Muscle layer of colon (tissue), 2 donors: Measurements from ENCODE around the gene LYRM1.
"Not testable (repeated sequence)": the region's sequence is repeated elsewhere in the genome, so short reads cannot be mapped to it uniquely, and the experiment has no call there.

Experiments used
- H3K27ac ChIP-seq: one replicate; pipeline ENCODE4 v1.7.0; 2013; ENCODE audit warnings: low read depth, mild to moderate bottlenecking, low read length, moderate library complexity
- H3K27me3 ChIP-seq, 2 donors: one replicate each; pipeline ENCODE4 v1.7.0; 2013; ENCODE audit warnings: low read length in 2 of 2, mild to moderate bottlenecking in 2 of 2; ENCODE audit not compliant: insufficient read depth in 2 of 2, control insufficient read depth in 1 of 2
- H3K36me3 ChIP-seq: one replicate; pipeline ENCODE4 v1.7.0; 2013; ENCODE audit warnings: mild to moderate bottlenecking, low read length; ENCODE audit not compliant: insufficient read depth
- H3K4me1 ChIP-seq: one replicate; pipeline ENCODE4 v1.7.0; 2013; ENCODE audit warnings: mild to moderate bottlenecking, low read length; ENCODE audit not compliant: insufficient read depth
- H3K4me3 ChIP-seq, 2 donors: one replicate each; pipeline ENCODE4 v1.7.0; 2013; ENCODE audit warnings: low read length in 2 of 2, low read depth in 1 of 2, mild to moderate bottlenecking in 1 of 2, moderate library complexity in 1 of 2
- H3K9ac ChIP-seq: one replicate; pipeline ENCODE4 v1.7.0; 2013; ENCODE audit warnings: low read length
- H3K9me3 ChIP-seq: one replicate; pipeline ENCODE4 v1.7.0; 2013; ENCODE audit warnings: mild to moderate bottlenecking, low read length
- donor health status: abdominal sarcoma.
- donor health status: Adenocarcinoma of cecum.

LYRM1 gene

GRCh38 chr16:20900299-20901067 is at the start of gene LYRM1, which contains the start of gene DCUN1D3:
Gene LYRM1 (plus strand): TSS chr16:20900771. CDS start chr16:20915556, 14,785 bp downstream.
Gene DCUN1D3 (minus strand): TSS chr16:20900358. CDS start chr16:20862538, 37,820 bp downstream.
- Histone ChIP-seq H3K4me1 (peaks cover 53% of the 10 kb centered on the region), H3K4me3 (peak within 1 kb of the TSS; percentile 82 to 92), H3K9me3 (no peaks in the 10 kb centered on the region), H3K27me3 (no peaks in the 10 kb centered on the region), H3K36me3 (peaks cover 15% of the 10 kb centered on the region), H3K9ac (peak within 1 kb of the TSS; percentile 90), H3K27ac (peak within 1 kb of the TSS; percentile 100)

- H3K9ac ChIP-seq: no peak overlapping the region
- H3K4me1 ChIP-seq: peaks cover 37% of the 10 kb centered on the region
- no peak overlapping the region for H3K4me3 ChIP-seq
- H3K9me3 ChIP-seq: no peaks in the 10 kb centered on the region
- H3K27me3 ChIP-seq: no peaks in the 10 kb centered on the region
- H3K36me3 ChIP-seq: peaks cover 10% of the 10 kb centered on the region
- H3K27ac ChIP-seq: peak overlapping the region; percentile 53
Observed at GRCh38 chr16:20850981-20851380, 49.6 kb upstream of the LYRM1 start.

- peak overlapping the region; percentile 53 for H3K27ac ChIP-seq
- peaks cover 37% of the 10 kb centered on the region for H3K4me1 ChIP-seq
Observed at GRCh38 chr16:20851601-20852000, 49.0 kb upstream of the LYRM1 start.

GRCh38 chr16:20853143-20853542 is 47.4 kb upstream of the LYRM1 start:
- no peak overlapping the region for H3K9ac ChIP-seq
- no peak overlapping the region for H3K27ac ChIP-seq
- H3K36me3 ChIP-seq: peaks cover 14% of the 10 kb centered on the region
- no peaks in the 10 kb centered on the region for H3K9me3 ChIP-seq
- H3K27me3 ChIP-seq: no peaks in the 10 kb centered on the region
- H3K4me3 ChIP-seq: no peak overlapping the region
- peaks cover 37% of the 10 kb centered on the region for H3K4me1 ChIP-seq

More at GRCh38 chr16:20851601-20852000, 49.0 kb upstream of the LYRM1 start:
- Histone ChIP-seq H3K9me3 (no peaks in the 10 kb centered on the region), H3K27me3 (no peaks in the 10 kb centered on the region), H3K4me3 (no peak overlapping the region), H3K36me3 (peaks cover 14% of the 10 kb centered on the region), H3K9ac (no peak overlapping the region)

GRCh38 chr16:20853981-20854620 is 46.5 kb upstream of the LYRM1 start:
- Histone ChIP-seq H3K36me3 (peaks cover 16% of the 10 kb centered on the region), H3K9ac (no peak overlapping the region), H3K27me3 (no peaks in the 10 kb centered on the region), H3K4me3 (no peak overlapping the region), H3K9me3 (no peaks in the 10 kb centered on the region), H3K27ac (no peak overlapping the region), H3K4me1 (peaks cover 37% of the 10 kb centered on the region)

- H3K27me3 ChIP-seq: no peaks in the 10 kb centered on the region
- no peak overlapping the region for H3K27ac ChIP-seq
- peaks cover 34% of the 10 kb centered on the region for H3K4me1 ChIP-seq
- H3K9ac ChIP-seq: no peak overlapping the region
- no peak overlapping the region for H3K4me3 ChIP-seq
- peaks cover 23% of the 10 kb centered on the region for H3K36me3 ChIP-seq
- H3K9me3 ChIP-seq: no peaks in the 10 kb centered on the region
Observed at GRCh38 chr16:20854963-20855362, 45.6 kb upstream of the LYRM1 start.

- Histone ChIP-seq H3K4me3 (no peak overlapping the region), H3K36me3 (peaks cover 37% of the 10 kb centered on the region), H3K27ac (no peak overlapping the region), H3K9ac (no peak overlapping the region), H3K9me3 (no peaks in the 10 kb centered on the region), H3K27me3 (no peaks in the 10 kb centered on the region), H3K4me1 (peaks cover 13% of the 10 kb centered on the region)
Observed at GRCh38 chr16:20857281-20857680, 43.3 kb upstream of the LYRM1 start.

GRCh38 chr16:20859229-20859628 is 41.3 kb upstream of the LYRM1 start:
- Histone ChIP-seq H3K9ac (no peak overlapping the region), H3K4me1 (peaks cover 3% of the 10 kb centered on the region), H3K4me3 (no peak overlapping the region), H3K36me3 (peaks cover 41% of the 10 kb centered on the region), H3K27me3 (no peaks in the 10 kb centered on the region), H3K27ac (no peak overlapping the region), H3K9me3 (no peaks in the 10 kb centered on the region)

- Histone ChIP-seq H3K4me1 (peaks cover 3% of the 10 kb centered on the region), H3K9ac (no peak overlapping the region), H3K36me3 (peaks cover 41% of the 10 kb centered on the region), H3K27me3 (no peaks in the 10 kb centered on the region), H3K27ac (no peak overlapping the region), H3K4me3 (no peak overlapping the region), H3K9me3 (no peaks in the 10 kb centered on the region)
Observed at GRCh38 chr16:20859699-20860098, 40.9 kb upstream of the LYRM1 start.

- Histone ChIP-seq H3K9ac (no peak overlapping the region), H3K27me3 (no peaks in the 10 kb centered on the region), H3K36me3 (peaks cover 37% of the 10 kb centered on the region), H3K27ac (no peak overlapping the region), H3K4me1 (peaks cover 5% of the 10 kb centered on the region), H3K4me3 (no peak overlapping the region), H3K9me3 (no peaks in the 10 kb centered on the region)
Observed at GRCh38 chr16:20860361-20860760, 40.2 kb upstream of the LYRM1 start.

- H3K27ac ChIP-seq, H3K9ac ChIP-seq, H3K9me3 ChIP-seq, H3K27me3 ChIP-seq, H3K4me3 ChIP-seq: not testable (repeated sequence)
- peaks cover 11% of the 10 kb centered on the region for H3K4me1 ChIP-seq
- H3K36me3 ChIP-seq: peaks cover 30% of the 10 kb centered on the region
Observed at GRCh38 chr16:20860995-20861394, 39.6 kb upstream of the LYRM1 start.
